ENCODE measurements around the gene RCOR1. TPM values are rescaled to one million over a fixed set of nuclear protein-coding genes. Genes with fewer than 3 reads are reported as not detected.

RCOR1 gene
- total and polyA plus RNA-seq, 2 of the 8 experiments (the other 6 are each of a cell fraction or from before 2014, with no cell fraction given) = 12.3 to 26.3 TPM

DNA sequence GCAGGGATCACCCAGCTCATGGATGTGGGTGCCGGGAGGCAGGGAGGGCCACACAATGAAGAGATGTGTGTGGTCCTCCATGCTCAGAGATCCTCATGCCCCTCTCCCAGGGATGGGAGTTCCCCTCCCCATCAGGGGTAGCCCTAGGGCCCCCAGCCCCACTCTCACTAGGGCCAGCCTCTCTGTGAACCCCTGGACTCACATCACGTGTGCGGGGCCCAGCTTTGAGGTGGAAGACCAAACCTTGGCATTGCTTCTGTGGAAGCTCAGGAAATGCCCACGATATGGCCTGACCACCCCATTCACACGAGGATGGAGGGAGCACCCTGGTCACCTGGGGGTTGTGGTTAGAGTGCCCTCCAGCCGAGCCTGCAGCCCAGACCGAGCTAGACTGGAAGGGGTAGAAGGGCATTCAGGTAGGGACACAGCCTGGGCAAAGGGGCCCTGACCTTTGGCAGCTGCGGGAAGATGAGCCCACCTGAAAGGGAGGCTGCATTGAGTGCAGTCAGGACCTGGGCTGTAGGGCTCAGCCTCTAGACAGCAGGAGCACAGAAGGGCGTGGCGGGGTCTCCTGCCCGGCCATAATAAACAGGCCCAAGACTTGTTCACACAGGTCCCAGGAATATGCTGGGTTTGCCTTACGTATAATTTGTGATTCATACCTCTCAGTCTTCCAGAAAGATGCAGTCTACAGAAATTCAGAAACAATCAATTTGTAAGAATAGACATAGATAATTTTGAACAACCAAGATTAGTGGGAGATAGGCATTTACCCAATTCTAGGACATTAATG, 34.8 kb upstream of the RCOR1 start (continued):
- TF ChIP-seq, protein P1, sequence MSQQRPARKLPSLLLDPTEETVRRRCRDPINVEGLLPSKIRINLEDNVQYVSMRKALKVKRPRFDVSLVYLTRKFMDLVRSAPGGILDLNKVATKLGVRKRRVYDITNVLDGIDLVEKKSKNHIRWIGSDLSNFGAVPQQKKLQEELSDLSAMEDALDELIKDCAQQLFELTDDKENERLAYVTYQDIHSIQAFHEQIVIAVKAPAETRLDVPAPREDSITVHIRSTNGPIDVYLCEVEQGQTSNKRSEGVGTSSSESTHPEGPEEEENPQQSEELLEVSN (IDR thresholded peaks at IDR 0.05) = no peak
- no peak for TF ChIP-seq SP4 (IDR thresholded peaks at IDR 0.05; ENCODE audit: low read length)
- TF ChIP-seq, protein P2, sequence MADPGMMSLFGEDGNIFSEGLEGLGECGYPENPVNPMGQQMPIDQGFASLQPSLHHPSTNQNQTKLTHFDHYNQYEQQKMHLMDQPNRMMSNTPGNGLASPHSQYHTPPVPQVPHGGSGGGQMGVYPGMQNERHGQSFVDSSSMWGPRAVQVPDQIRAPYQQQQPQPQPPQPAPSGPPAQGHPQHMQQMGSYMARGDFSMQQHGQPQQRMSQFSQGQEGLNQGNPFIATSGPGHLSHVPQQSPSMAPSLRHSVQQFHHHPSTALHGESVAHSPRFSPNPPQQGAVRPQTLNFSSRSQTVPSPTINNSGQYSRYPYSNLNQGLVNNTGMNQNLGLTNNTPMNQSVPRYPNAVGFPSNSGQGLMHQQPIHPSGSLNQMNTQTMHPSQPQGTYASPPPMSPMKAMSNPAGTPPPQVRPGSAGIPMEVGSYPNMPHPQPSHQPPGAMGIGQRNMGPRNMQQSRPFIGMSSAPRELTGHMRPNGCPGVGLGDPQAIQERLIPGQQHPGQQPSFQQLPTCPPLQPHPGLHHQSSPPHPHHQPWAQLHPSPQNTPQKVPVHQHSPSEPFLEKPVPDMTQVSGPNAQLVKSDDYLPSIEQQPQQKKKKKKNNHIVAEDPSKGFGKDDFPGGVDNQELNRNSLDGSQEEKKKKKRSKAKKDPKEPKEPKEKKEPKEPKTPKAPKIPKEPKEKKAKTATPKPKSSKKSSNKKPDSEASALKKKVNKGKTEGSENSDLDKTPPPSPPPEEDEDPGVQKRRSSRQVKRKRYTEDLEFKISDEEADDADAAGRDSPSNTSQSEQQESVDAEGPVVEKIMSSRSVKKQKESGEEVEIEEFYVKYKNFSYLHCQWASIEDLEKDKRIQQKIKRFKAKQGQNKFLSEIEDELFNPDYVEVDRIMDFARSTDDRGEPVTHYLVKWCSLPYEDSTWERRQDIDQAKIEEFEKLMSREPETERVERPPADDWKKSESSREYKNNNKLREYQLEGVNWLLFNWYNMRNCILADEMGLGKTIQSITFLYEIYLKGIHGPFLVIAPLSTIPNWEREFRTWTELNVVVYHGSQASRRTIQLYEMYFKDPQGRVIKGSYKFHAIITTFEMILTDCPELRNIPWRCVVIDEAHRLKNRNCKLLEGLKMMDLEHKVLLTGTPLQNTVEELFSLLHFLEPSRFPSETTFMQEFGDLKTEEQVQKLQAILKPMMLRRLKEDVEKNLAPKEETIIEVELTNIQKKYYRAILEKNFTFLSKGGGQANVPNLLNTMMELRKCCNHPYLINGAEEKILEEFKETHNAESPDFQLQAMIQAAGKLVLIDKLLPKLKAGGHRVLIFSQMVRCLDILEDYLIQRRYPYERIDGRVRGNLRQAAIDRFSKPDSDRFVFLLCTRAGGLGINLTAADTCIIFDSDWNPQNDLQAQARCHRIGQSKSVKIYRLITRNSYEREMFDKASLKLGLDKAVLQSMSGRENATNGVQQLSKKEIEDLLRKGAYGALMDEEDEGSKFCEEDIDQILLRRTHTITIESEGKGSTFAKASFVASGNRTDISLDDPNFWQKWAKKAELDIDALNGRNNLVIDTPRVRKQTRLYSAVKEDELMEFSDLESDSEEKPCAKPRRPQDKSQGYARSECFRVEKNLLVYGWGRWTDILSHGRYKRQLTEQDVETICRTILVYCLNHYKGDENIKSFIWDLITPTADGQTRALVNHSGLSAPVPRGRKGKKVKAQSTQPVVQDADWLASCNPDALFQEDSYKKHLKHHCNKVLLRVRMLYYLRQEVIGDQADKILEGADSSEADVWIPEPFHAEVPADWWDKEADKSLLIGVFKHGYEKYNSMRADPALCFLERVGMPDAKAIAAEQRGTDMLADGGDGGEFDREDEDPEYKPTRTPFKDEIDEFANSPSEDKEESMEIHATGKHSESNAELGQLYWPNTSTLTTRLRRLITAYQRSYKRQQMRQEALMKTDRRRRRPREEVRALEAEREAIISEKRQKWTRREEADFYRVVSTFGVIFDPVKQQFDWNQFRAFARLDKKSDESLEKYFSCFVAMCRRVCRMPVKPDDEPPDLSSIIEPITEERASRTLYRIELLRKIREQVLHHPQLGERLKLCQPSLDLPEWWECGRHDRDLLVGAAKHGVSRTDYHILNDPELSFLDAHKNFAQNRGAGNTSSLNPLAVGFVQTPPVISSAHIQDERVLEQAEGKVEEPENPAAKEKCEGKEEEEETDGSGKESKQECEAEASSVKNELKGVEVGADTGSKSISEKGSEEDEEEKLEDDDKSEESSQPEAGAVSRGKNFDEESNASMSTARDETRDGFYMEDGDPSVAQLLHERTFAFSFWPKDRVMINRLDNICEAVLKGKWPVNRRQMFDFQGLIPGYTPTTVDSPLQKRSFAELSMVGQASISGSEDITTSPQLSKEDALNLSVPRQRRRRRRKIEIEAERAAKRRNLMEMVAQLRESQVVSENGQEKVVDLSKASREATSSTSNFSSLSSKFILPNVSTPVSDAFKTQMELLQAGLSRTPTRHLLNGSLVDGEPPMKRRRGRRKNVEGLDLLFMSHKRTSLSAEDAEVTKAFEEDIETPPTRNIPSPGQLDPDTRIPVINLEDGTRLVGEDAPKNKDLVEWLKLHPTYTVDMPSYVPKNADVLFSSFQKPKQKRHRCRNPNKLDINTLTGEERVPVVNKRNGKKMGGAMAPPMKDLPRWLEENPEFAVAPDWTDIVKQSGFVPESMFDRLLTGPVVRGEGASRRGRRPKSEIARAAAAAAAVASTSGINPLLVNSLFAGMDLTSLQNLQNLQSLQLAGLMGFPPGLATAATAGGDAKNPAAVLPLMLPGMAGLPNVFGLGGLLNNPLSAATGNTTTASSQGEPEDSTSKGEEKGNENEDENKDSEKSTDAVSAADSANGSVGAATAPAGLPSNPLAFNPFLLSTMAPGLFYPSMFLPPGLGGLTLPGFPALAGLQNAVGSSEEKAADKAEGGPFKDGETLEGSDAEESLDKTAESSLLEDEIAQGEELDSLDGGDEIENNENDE (IDR thresholded peaks at IDR 0.05; ENCODE audit: insufficient replicate concordance, low read length) = no peak
- TF ChIP-seq KDM1A (IDR thresholded peaks at IDR 0.05; ENCODE audit: borderline replicate concordance, low read length) = no peak
- TF ChIP-seq, protein P3, sequence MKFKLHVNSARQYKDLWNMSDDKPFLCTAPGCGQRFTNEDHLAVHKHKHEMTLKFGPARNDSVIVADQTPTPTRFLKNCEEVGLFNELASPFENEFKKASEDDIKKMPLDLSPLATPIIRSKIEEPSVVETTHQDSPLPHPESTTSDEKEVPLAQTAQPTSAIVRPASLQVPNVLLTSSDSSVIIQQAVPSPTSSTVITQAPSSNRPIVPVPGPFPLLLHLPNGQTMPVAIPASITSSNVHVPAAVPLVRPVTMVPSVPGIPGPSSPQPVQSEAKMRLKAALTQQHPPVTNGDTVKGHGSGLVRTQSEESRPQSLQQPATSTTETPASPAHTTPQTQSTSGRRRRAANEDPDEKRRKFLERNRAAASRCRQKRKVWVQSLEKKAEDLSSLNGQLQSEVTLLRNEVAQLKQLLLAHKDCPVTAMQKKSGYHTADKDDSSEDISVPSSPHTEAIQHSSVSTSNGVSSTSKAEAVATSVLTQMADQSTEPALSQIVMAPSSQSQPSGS (IDR thresholded peaks at IDR 0.05; ENCODE audit: low read length) = no peak
- TF ChIP-seq GTF2F1 (IDR thresholded peaks at IDR 0.05; ENCODE audit: borderline replicate concordance, low read depth, low read length) = no peak
- no peak for TF ChIP-seq CHD1 (IDR thresholded peaks at IDR 0.05; ENCODE audit: low read depth, low read length)
